ENCODE data around the gene SREBF2. TPM values are rescaled to one million over a fixed set of nuclear protein-coding genes. Genes with fewer than 3 reads are reported as not detected.

The SREBF2 gene
- total RNA-seq, 6 donors from 2014 or later: 124 to 175 (median 145) TPM

GRCh38 chr22:41908411-41909309, 75.8 kb downstream of the SREBF2 start:
- Histone ChIP-seq H3K9me3 (no peaks in the 10 kb centered on the region), H3K4me1 (peaks cover 16 to 38% (median 25%) of the 10 kb centered on the region in 4 donors), H3K27me3 (peaks cover 0 to 45% (median 33%) of the 10 kb centered on the region in 4 donors), H3K4me3 (no peak overlapping the region), H3K36me3 (peaks cover 9 to 42% (median 31%) of the 10 kb centered on the region in 4 donors), H3K27ac (no peak overlapping the region)
- DNase-seq (peak in 1 of 2 donors; percentile 70), ATAC-seq (ENCODE audit: low FRiP score in 2 of 2) (no peak)
- no peak for TF ChIP-seq POLR2AphosphoS5 (IDR thresholded peaks at IDR 0.05)
- no peak for TF ChIP-seq POLR2A (IDR thresholded peaks at IDR 0.05)
- no peak for TF ChIP-seq EP300 (IDR thresholded peaks at IDR 0.05)
- TF ChIP-seq CTCF (IDR thresholded peaks at IDR 0.05): no peak
- WGBS, 2 donors: 57 to 58% methylated on average over 6 to 10 of the region's 14 CpGs

GRCh38 chr22:41909310-41910049, 76.6 kb downstream of the SREBF2 start:
- Histone ChIP-seq H3K9me3 (no peaks in the 10 kb centered on the region), H3K4me3 (peak overlapping the region in 3 of 4 donors; percentile 28 to 40 (median 38)), H3K27ac (no peak overlapping the region), H3K36me3 (peaks cover 8 to 34% (median 22%) of the 10 kb centered on the region in 4 donors), H3K27me3 (peaks cover 0 to 53% (median 39%) of the 10 kb centered on the region in 4 donors), H3K4me1 (peaks cover 21 to 46% (median 27%) of the 10 kb centered on the region in 4 donors)
- ATAC-seq (ENCODE audit: low FRiP score in 2 of 2) (no peak), DNase-seq (peak in 1 of 2 donors; percentile 87)
- 49 to 58% methylated on average over 16 to 23 of the region's 55 CpGs for WGBS, 2 donors
- no peak for TF ChIP-seq POLR2AphosphoS5 (IDR thresholded peaks at IDR 0.05)

- H3K9me3 ChIP-seq: no peaks in the 10 kb centered on the region
- H3K36me3 ChIP-seq: peaks cover 6 to 25% (median 14%) of the 10 kb centered on the region in 4 donors
- ATAC-seq (ENCODE audit: low FRiP score in 2 of 2) (peak in 1 of 2 donors; percentile 32), DNase-seq (peak in 1 of 2 donors; percentile 88)
- peaks cover 0 to 61% (median 47%) of the 10 kb centered on the region in 4 donors for H3K27me3 ChIP-seq
- TF ChIP-seq CTCF (IDR thresholded peaks at IDR 0.05) (no peak), EP300 (IDR thresholded peaks at IDR 0.05) (no peak), POLR2A (IDR thresholded peaks at IDR 0.05) (no peak), POLR2AphosphoS5 (IDR thresholded peaks at IDR 0.05) (no peak)
- no peak overlapping the region for H3K27ac ChIP-seq
- WGBS, 2 donors: 1 to 7% methylated on average over 6 to 31 of the region's 112 CpGs
- peak overlapping the region in 3 of 4 donors; percentile 28 to 40 (median 38) for H3K4me3 ChIP-seq
- peaks cover 29 to 55% (median 35%) of the 10 kb centered on the region in 4 donors for H3K4me1 ChIP-seq
Measured at GRCh38 chr22:41910050-41911000, 77.4 kb downstream of the SREBF2 start.

GRCh38 chr22:41911001-41911611, 78.2 kb downstream of the SREBF2 start:
- Histone ChIP-seq H3K9me3 (no peaks in the 10 kb centered on the region), H3K4me3 (peak overlapping the region in 3 of 4 donors; percentile 28 to 40 (median 38)), H3K4me1 (peaks cover 31 to 60% (median 37%) of the 10 kb centered on the region in 4 donors), H3K36me3 (peaks cover 0 to 17% (median 8%) of the 10 kb centered on the region in 4 donors), H3K27ac (no peak overlapping the region), H3K27me3 (peaks cover 0 to 68% (median 54%) of the 10 kb centered on the region in 4 donors)
- no peak for TF ChIP-seq POLR2AphosphoS5 (IDR thresholded peaks at IDR 0.05)
- TF ChIP-seq POLR2A (IDR thresholded peaks at IDR 0.05): no peak
- no peak for TF ChIP-seq EP300 (IDR thresholded peaks at IDR 0.05)
- TF ChIP-seq CTCF (IDR thresholded peaks at IDR 0.05): no peak
- ATAC-seq (ENCODE audit: low FRiP score in 2 of 2) (no peak), DNase-seq (peak in 1 of 2 donors; percentile 86)
- WGBS, 2 donors: 17 to 26% methylated on average over 6 to 14 of the region's 37 CpGs

Data from upper lobe of left lung (tissue), 6 donors.